Esophagus squamous epithelium (tissue), 5 donors: ENCODE measurements around the gene OR1I1. TPM values are rescaled to one million over a fixed set of nuclear protein-coding genes. Genes with fewer than 3 reads are reported as not detected.

Experiments
- DNase-seq: peaks from one replicate; lab custom pipeline; 2025; lab: John Stamatoyannopoulos, UW
- H3K27ac ChIP-seq, 4 donors: fragments of 200-600 bp; sonication (generic); one replicate each; pipeline ENCODE4 v1.5.1; 2016 to 2019; ENCODE audit warnings: mild to moderate bottlenecking in 1 of 4
- H3K27me3 ChIP-seq, 4 donors: fragments of 200-600 bp; sonication (generic); 1 replicate in 3 of 4; 2 replicates in 1 of 4; pipeline versions ENCODE4 v1.5.1 to v1.6.0; 2017 to 2021; ENCODE audit warnings: antibody characterized with exemption in 1 of 4
- H3K36me3 ChIP-seq, 3 donors: fragments of 200-600 bp; sonication (generic); one replicate each; pipeline ENCODE4 v1.5.1; 2016 to 2019
- H3K4me1 ChIP-seq, 3 donors: fragments of 200-600 bp; sonication (generic); one replicate each; pipeline ENCODE4 v1.5.1; 2017 to 2019
- H3K4me3 ChIP-seq, 4 donors: fragments of 200-600 bp; sonication (generic); 1 replicate in 3 of 4; 2 replicates in 1 of 4; pipeline ENCODE4 v1.5.1; 2016 to 2019; ENCODE audit warnings: mild to moderate bottlenecking in 2 of 4, moderate library complexity in 1 of 4
- H3K9me3 ChIP-seq, 3 donors: fragments of 200-600 bp; sonication (generic); one replicate each; pipeline ENCODE4 v1.5.1; 2016 to 2019
- POLR2A ChIP-seq, 4 donors: fragments of 450-650 bp; IDR thresholded peaks; one replicate each; pipeline ENCODE4 v1.6.1; 2017; ENCODE audit warnings: antibody characterized with exemption in 4 of 4, mild to moderate bottlenecking in 4 of 4, moderate library complexity in 3 of 4
- WGBS, 2 donors: methylation state at CpG; one replicate each; pipeline ENCODE4 v1.1.5; 2018; 5-methylcytosine and 5-hydroxymethylcytosine counted together
- intact Hi-C: fragments of 100-400 bp; cut with DNase I; formaldehyde crosslinking; loops from one replicate; pipeline ENCODE4 v1.15.0; 2022
- total RNA-seq, 4 donors: library from RNA; depleted of rRNA; stranded (reverse); fragments of >200 nt; gene quantifications; one replicate each; pipeline ENCODE4 v1.1.0, GENCODE V29; 2016
- TF ChIP-seq, protein P1 (sequence below), 6 experiments: fragments of 450-650 bp in 4 of 6; fragments of 200-600 bp in 2 of 6; sonication (generic) in 2 of 6; IDR thresholded peaks; one replicate each; pipeline ENCODE4 v1.5.1; 2016 to 2019; ENCODE audit warnings: antibody characterized with exemption in 6 of 6, mild to moderate bottlenecking in 4 of 6, moderate library complexity in 4 of 6
- donor health status: DM: yes; HTN: yes; CAD: no.

The OR1I1 gene
- total RNA-seq, 4 donors from 2014 or later: not detected

DNA sequence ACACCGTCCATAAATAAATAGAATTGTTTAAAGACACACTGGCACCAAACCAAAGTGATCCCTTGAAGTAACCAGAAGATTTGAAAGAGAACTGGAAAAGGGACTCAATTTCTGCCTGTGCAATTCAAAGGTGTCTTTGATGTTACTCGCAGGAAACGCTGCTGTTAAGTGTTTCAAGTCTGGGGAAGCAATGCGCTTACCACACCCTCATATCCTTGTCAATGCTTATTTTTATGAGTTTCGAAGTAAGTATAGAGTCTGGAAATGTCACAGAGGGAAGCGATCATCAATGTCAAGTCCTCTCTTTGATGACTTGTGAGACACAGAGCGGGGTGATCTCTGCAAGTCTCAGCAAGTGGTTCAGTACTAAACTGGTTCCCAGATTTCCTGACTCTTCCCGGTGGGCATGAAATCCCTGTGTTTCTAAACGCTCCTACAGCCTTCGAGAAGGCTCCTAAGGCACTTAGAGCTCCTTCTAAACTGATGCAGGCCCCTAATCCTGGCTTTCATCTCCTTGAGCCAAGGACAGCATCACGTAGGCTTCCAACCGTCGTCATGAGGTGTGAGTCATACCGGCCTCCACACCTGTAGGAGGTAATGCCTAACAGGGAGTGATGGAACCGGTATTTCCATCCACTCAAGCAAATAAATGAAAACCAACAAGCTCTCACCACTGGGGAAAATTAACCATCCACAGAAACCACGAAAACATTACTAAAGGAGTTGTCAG lies 48.0 kb downstream of the OR1I1 start:
- H3K27me3 ChIP-seq: no peaks in the 10 kb centered on the region
- H3K4me3 ChIP-seq: no peak overlapping the region
- no peak for DNase-seq
- no peaks in the 10 kb centered on the region for H3K9me3 ChIP-seq
- intact Hi-C loops: no loop called here
- no peaks in the 10 kb centered on the region for H3K36me3 ChIP-seq
- TF ChIP-seq POLR2A (IDR thresholded peaks at IDR 0.05): no peak
- TF ChIP-seq, protein P1, sequence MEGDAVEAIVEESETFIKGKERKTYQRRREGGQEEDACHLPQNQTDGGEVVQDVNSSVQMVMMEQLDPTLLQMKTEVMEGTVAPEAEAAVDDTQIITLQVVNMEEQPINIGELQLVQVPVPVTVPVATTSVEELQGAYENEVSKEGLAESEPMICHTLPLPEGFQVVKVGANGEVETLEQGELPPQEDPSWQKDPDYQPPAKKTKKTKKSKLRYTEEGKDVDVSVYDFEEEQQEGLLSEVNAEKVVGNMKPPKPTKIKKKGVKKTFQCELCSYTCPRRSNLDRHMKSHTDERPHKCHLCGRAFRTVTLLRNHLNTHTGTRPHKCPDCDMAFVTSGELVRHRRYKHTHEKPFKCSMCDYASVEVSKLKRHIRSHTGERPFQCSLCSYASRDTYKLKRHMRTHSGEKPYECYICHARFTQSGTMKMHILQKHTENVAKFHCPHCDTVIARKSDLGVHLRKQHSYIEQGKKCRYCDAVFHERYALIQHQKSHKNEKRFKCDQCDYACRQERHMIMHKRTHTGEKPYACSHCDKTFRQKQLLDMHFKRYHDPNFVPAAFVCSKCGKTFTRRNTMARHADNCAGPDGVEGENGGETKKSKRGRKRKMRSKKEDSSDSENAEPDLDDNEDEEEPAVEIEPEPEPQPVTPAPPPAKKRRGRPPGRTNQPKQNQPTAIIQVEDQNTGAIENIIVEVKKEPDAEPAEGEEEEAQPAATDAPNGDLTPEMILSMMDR (IDR thresholded peaks at IDR 0.05): peak in 2 of 6 experiments; percentile 16 to 43
- 32 to 38% methylated on average over 12 to 16 of the region's 16 CpGs for WGBS, 2 donors
- H3K27ac ChIP-seq: peak overlapping the region; percentile 67 to 86 (median 78)
- H3K4me1 ChIP-seq: peaks cover 6 to 42% (median 11%) of the 10 kb centered on the region in 3 donors

GRCh38 chr19:15136234-15136954 lies 54.4 kb downstream of the OR1I1 start:
- Histone ChIP-seq H3K4me1 (peaks cover 0 to 31% (median 0%) of the 10 kb centered on the region in 3 donors), H3K27me3 (peaks cover 0 to 5% (median 0%) of the 10 kb centered on the region in 4 donors), H3K4me3 (no peak overlapping the region), H3K9me3 (no peaks in the 10 kb centered on the region), H3K36me3 (no peaks in the 10 kb centered on the region), H3K27ac (peak overlapping the region in 3 of 4 donors; percentile 27 to 54 (median 43))
- intact Hi-C loops: no loop called here
- TF ChIP-seq, protein P1 (IDR thresholded peaks at IDR 0.05): no peak
- TF ChIP-seq POLR2A (IDR thresholded peaks at IDR 0.05): no peak
- WGBS, 2 donors: 34 to 40% methylated on average over 2 of the region's 2 CpGs
- DNase-seq: no peak

GRCh38 chr19:15137777-15138176 lies 55.8 kb downstream of the OR1I1 start:
- Histone ChIP-seq H3K9me3 (no peaks in the 10 kb centered on the region), H3K27me3 (peaks cover 0 to 5% (median 0%) of the 10 kb centered on the region in 4 donors), H3K36me3 (no peaks in the 10 kb centered on the region), H3K4me1 (peaks cover 0 to 31% (median 0%) of the 10 kb centered on the region in 3 donors), H3K4me3 (no peak overlapping the region), H3K27ac (peak overlapping the region in 3 of 4 donors; percentile 25 to 54 (median 43))
- TF ChIP-seq, protein P1 (IDR thresholded peaks at IDR 0.05): no peak
- DNase-seq: no peak
- intact Hi-C loops: no loop called here

DNA sequence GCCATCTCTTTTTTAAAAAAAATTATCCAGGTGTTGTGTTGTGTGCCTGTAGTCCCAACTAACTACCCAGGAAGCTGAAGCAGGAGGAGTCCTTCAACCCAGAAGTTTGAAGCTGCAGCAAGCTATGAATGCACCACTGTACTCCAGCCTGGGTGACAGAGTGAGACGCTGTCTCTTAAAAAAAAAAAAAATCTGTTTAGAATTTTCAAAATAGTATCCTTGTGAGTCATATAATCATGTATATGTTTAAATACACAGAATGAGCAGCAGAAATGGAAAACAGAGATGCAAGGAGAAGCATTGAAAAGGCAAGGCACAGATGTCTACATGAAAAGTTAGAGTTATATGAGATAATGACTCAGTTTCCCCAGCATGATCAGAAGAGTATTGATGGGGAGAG lies 56.4 kb downstream of the OR1I1 start:
- 17 to 29% methylated on average over 1 of the region's 1 CpG for WGBS, 2 donors
- H3K36me3 ChIP-seq: no peaks in the 10 kb centered on the region
- DNase-seq: no peak
- H3K27me3 ChIP-seq: peaks cover 0 to 5% (median 0%) of the 10 kb centered on the region in 4 donors
- no peak overlapping the region for H3K4me3 ChIP-seq
- H3K9me3 ChIP-seq: no peaks in the 10 kb centered on the region
- peak overlapping the region in 2 of 4 donors; percentile 43 to 54 for H3K27ac ChIP-seq
- peaks cover 0 to 31% (median 0%) of the 10 kb centered on the region in 3 donors for H3K4me1 ChIP-seq
- intact Hi-C loops: no loop called here
- TF ChIP-seq, protein P1 (IDR thresholded peaks at IDR 0.05): no peak
- no peak for TF ChIP-seq POLR2A (IDR thresholded peaks at IDR 0.05)

DNA sequence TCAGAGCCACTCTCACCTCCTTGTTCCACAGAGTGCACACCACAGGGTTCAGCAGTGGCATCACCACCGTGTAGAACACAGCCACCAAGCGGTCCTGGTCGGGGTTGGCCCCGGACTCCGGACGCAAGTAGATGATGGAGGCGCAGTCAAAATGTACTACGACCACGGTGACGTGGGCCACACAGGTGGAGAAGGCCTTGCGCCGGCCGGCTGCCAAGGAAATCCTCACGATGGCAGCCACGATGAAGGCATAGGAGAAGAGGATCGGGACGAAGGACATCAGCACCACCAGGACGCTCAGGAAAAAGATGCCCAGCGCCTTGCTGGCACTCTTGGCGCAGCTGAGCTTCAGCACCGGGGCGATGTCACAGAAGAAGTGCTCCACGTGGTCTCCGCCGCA lies 59.1 kb downstream of the OR1I1 start:
- intact Hi-C loops: no loop called here
- no peaks in the 10 kb centered on the region for H3K36me3 ChIP-seq
- DNase-seq: no peak
- peaks cover 0 to 5% (median 0%) of the 10 kb centered on the region in 4 donors for H3K27me3 ChIP-seq
- no peak overlapping the region for H3K4me3 ChIP-seq
- H3K4me1 ChIP-seq: peaks cover 0 to 21% (median 0%) of the 10 kb centered on the region in 3 donors
- H3K9me3 ChIP-seq: no peaks in the 10 kb centered on the region
- no peak overlapping the region for H3K27ac ChIP-seq
- 92 to 94% methylated on average over 20 to 25 of the region's 25 CpGs for WGBS, 2 donors
- no peak for TF ChIP-seq POLR2A (IDR thresholded peaks at IDR 0.05)
- TF ChIP-seq, protein P1 (IDR thresholded peaks at IDR 0.05): no peak
